Measurements from ENCODE around the gene COL11A1. TPM values are rescaled to one million over a fixed set of nuclear protein-coding genes. Genes with fewer than 3 reads are reported as not detected.
"Not testable (repeated sequence)": the region's sequence is repeated elsewhere in the genome, so short reads cannot be mapped to it uniquely, and the experiment has no call there.

The COL11A1 gene
- total RNA-seq, 1 experiment from 2014 or later, result not detected

GRCh38 chr1:102952400-102952799, 155.9 kb downstream of the COL11A1 start:
- no peaks in the 10 kb centered on the region for H3K9me3 Mint-ChIP-seq (ENCODE audit: unreplicated experiment)
- BruUV-seq (replicated peaks), result no TSS peak
- ChIA-PET CTCF (no interaction called here), POLR2A (no interaction called here)
- intact Hi-C loops (cut with micrococcal nuclease), result no loop called here
- DNase-seq (ENCODE audit: unreplicated experiment), result no peak
- no peaks in the 10 kb centered on the region for H3K27me3 Mint-ChIP-seq (ENCODE audit: insufficient read depth, unreplicated experiment)
- H3K36me3 Mint-ChIP-seq (ENCODE audit: insufficient read depth, unreplicated experiment), result no peaks in the 10 kb centered on the region
- no peaks in the 10 kb centered on the region for H3K4me1 Mint-ChIP-seq (ENCODE audit: insufficient read depth, unreplicated experiment)
- TF ChIP-seq CTCF (IDR thresholded peaks at IDR 0.05; ENCODE audit: unreplicated experiment), result no peak
- H3K4me3 Mint-ChIP-seq (ENCODE audit: unreplicated experiment), result no peak overlapping the region
- H3K27ac Mint-ChIP-seq (ENCODE audit: low read depth, unreplicated experiment), result no peak overlapping the region

DNA sequence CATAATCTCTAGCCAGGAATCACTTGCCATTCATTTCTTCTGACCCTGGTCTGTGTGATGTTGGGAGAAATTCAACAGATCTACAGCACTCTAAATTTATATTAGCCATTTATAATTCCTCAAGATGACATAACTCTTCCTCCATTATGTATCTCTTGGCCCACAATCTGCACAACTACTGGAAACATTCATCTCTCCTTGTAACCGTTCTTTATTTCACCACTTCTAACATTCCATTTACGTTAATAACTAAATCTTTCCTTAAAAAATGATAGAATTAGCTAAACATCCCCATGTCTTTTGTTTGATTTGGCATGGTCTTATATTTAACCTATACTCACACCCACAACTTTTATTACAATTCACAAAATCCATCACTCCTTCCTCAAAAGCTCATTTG, 166.0 kb downstream of the COL11A1 start:
- no peak for TF ChIP-seq CTCF (IDR thresholded peaks at IDR 0.05; ENCODE audit: unreplicated experiment)
- H3K27me3 Mint-ChIP-seq (ENCODE audit: insufficient read depth, unreplicated experiment), result no peaks in the 10 kb centered on the region
- no peaks in the 10 kb centered on the region for H3K4me1 Mint-ChIP-seq (ENCODE audit: insufficient read depth, unreplicated experiment)
- intact Hi-C loops (cut with micrococcal nuclease), result no loop called here
- POLR2A ChIA-PET, result no interaction called here
- no peak overlapping the region for H3K27ac Mint-ChIP-seq (ENCODE audit: low read depth, unreplicated experiment)
- no peaks in the 10 kb centered on the region for H3K9me3 Mint-ChIP-seq (ENCODE audit: unreplicated experiment)
- H3K4me3 Mint-ChIP-seq (ENCODE audit: unreplicated experiment), result no peak overlapping the region
- no TSS peak for BruUV-seq (replicated peaks)
- CTCF ChIA-PET, result no interaction called here
- no peak for DNase-seq (ENCODE audit: unreplicated experiment)
- no peaks in the 10 kb centered on the region for H3K36me3 Mint-ChIP-seq (ENCODE audit: insufficient read depth, unreplicated experiment)

DNA sequence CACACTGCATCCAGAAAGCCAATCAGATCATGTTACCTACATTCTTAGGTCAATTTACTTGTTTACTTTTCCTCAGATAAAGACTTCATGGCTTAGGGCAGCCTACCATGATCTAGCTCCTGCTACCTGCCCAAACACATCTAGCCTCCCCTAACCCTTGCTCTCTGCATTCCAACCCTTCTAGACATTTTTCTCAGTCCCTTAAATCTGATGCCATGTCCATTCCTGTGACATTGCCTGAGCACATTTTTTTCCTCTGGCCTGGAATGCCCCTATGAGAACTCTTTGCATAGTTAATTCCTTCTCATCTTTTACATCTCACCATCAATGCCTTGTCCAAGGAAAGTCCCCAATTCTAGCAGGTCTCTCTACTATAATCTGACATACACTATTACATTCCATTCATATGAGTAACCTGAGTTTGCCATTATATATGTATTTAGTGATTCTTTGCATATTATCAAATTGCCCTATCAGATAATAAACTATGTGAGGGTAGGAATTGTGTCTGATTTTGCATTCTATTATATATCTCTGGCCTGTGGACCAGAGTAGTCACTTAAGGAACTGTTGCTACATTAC, 166.9 kb downstream of the COL11A1 start:
- Mint-ChIP-seq H3K27ac (ENCODE audit: low read depth, unreplicated experiment) (no peak overlapping the region), H3K27me3 (ENCODE audit: insufficient read depth, unreplicated experiment) (no peaks in the 10 kb centered on the region), H3K4me1 (ENCODE audit: insufficient read depth, unreplicated experiment) (no peaks in the 10 kb centered on the region), H3K9me3 (ENCODE audit: unreplicated experiment) (no peaks in the 10 kb centered on the region), H3K36me3 (ENCODE audit: insufficient read depth, unreplicated experiment) (no peaks in the 10 kb centered on the region), H3K4me3 (ENCODE audit: unreplicated experiment) (no peak overlapping the region)
- intact Hi-C loops (cut with micrococcal nuclease), result no loop called here
- ChIA-PET POLR2A (no interaction called here), CTCF (interaction anchor here (1.2 kb wide), 1 partner anchor 29 kb away, joined by 3 read pairs; no protein-coding TSS in a partner anchor)
- no TSS peak for BruUV-seq (replicated peaks)
- no peak for DNase-seq (ENCODE audit: unreplicated experiment)
- TF ChIP-seq CTCF (IDR thresholded peaks at IDR 0.05; ENCODE audit: unreplicated experiment), result no peak

- TF ChIP-seq CTCF (IDR thresholded peaks at IDR 0.05; ENCODE audit: unreplicated experiment), result no peak
- POLR2A ChIA-PET, result no interaction called here
- intact Hi-C loops (cut with micrococcal nuclease), result no loop called here
- Mint-ChIP-seq H3K27ac (ENCODE audit: low read depth, unreplicated experiment) (no peak overlapping the region), H3K4me3 (ENCODE audit: unreplicated experiment) (no peak overlapping the region), H3K9me3 (ENCODE audit: unreplicated experiment) (no peaks in the 10 kb centered on the region), H3K36me3 (ENCODE audit: insufficient read depth, unreplicated experiment) (no peaks in the 10 kb centered on the region), H3K4me1 (ENCODE audit: insufficient read depth, unreplicated experiment) (no peaks in the 10 kb centered on the region), H3K27me3 (ENCODE audit: insufficient read depth, unreplicated experiment) (no peaks in the 10 kb centered on the region)
- CTCF ChIA-PET, result no interaction called here
- no peak for DNase-seq (ENCODE audit: unreplicated experiment)
- BruUV-seq (replicated peaks), result no TSS peak
These were observed 170.9 kb downstream of the COL11A1 start for GRCh38 chr1:102937401-102937800.

DNA sequence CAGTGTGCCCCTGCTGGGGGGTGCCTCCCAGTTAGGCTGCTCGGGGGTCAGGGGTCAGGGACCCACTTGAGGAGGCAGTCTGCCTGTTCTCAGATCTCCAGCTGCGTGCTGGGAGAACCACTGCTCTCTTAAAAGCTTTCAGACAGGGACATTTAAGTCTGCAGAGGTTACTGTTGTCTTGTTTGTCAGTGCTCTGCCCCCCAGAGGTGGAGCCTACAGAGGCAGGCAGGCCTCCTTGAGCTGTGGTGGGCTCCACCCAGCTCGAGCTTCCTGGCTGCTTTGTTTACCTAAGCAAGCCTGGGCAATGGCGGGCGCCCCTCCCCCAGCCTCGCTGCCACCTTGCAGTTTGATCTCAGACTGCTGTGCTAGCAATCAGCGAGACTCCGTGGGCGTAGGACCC, 175.0 kb downstream of the COL11A1 start:
- DNase-seq (ENCODE audit: unreplicated experiment); H3K36me3 Mint-ChIP-seq (ENCODE audit: insufficient read depth, unreplicated experiment); BruUV-seq (replicated peaks); CTCF ChIA-PET; H3K4me1 Mint-ChIP-seq (ENCODE audit: insufficient read depth, unreplicated experiment); H3K27ac Mint-ChIP-seq (ENCODE audit: low read depth, unreplicated experiment); H3K4me3 Mint-ChIP-seq (ENCODE audit: unreplicated experiment); POLR2A ChIA-PET; H3K9me3 Mint-ChIP-seq (ENCODE audit: unreplicated experiment); H3K27me3 Mint-ChIP-seq (ENCODE audit: insufficient read depth, unreplicated experiment); intact Hi-C loops (cut with micrococcal nuclease): not testable (repeated sequence)
